ENCODE results near the gene DGLUCY.

DGLUCY gene

GRCh38 chr14:91152499-91152898 is 38.6 kb downstream of the DGLUCY start:
- no peak for ATAC-seq
- no peak for TF ChIP-seq CSDC2 (CRISPR knock-in tag; IDR thresholded peaks at IDR 0.05)
- no peak for TF ChIP-seq ESRRG (CRISPR knock-in tag; IDR thresholded peaks at IDR 0.05)
- no peak for TF ChIP-seq RARB (CRISPR knock-in tag; IDR thresholded peaks at IDR 0.05)
- no peak for TF ChIP-seq OSR1 (CRISPR knock-in tag; IDR thresholded peaks at IDR 0.05)
- no peak for TF ChIP-seq SNAI2 (CRISPR knock-in tag; IDR thresholded peaks at IDR 0.05)
- no peak for TF ChIP-seq ZFP30 (CRISPR knock-in tag; IDR thresholded peaks at IDR 0.05)
- no peak for TF ChIP-seq ARNTL (CRISPR knock-in tag; IDR thresholded peaks at IDR 0.05; ENCODE audit: borderline replicate concordance, low read depth)
- no peak for TF ChIP-seq TCF4 (CRISPR knock-in tag; IDR thresholded peaks at IDR 0.05; ENCODE audit: borderline replicate concordance)
- TF ChIP-seq ZNF8 (CRISPR knock-in tag; IDR thresholded peaks at IDR 0.05): no peak
- TF ChIP-seq PPARA (CRISPR knock-in tag; IDR thresholded peaks at IDR 0.05; ENCODE audit: borderline replicate concordance): no peak
- no peak for TF ChIP-seq TSHZ2 (CRISPR knock-in tag; IDR thresholded peaks at IDR 0.05)
- TF ChIP-seq ISL1 (CRISPR knock-in tag; IDR thresholded peaks at IDR 0.05): no peak
- no peak for TF ChIP-seq BACH2 (CRISPR knock-in tag; IDR thresholded peaks at IDR 0.05; ENCODE audit: borderline replicate concordance)
- no peak for TF ChIP-seq ZNF70 (CRISPR knock-in tag; IDR thresholded peaks at IDR 0.05)
- no peak for TF ChIP-seq GLIS3 (CRISPR knock-in tag; IDR thresholded peaks at IDR 0.05)
- no peak for TF ChIP-seq POU6F1 (CRISPR knock-in tag; IDR thresholded peaks at IDR 0.05; ENCODE audit: borderline replicate concordance, low read depth)
- no peak for TF ChIP-seq ZNF565 (CRISPR knock-in tag; conservative IDR thresholded peaks at IDR 0.05; ENCODE audit: low read depth)

- TF ChIP-seq GLIS3 (CRISPR knock-in tag; IDR thresholded peaks at IDR 0.05) (no peak), PPARA (CRISPR knock-in tag; IDR thresholded peaks at IDR 0.05; ENCODE audit: borderline replicate concordance) (no peak), POU6F1 (CRISPR knock-in tag; IDR thresholded peaks at IDR 0.05; ENCODE audit: borderline replicate concordance, low read depth) (no peak), PATZ1 (CRISPR knock-in tag; IDR thresholded peaks at IDR 0.05; ENCODE audit: borderline replicate concordance) (no peak), TSHZ2 (CRISPR knock-in tag; IDR thresholded peaks at IDR 0.05) (no peak), TCF4 (CRISPR knock-in tag; IDR thresholded peaks at IDR 0.05; ENCODE audit: borderline replicate concordance) (no peak), RARB (CRISPR knock-in tag; IDR thresholded peaks at IDR 0.05) (no peak), CREB5 (CRISPR knock-in tag; IDR thresholded peaks at IDR 0.05; ENCODE audit: low read depth) (no peak), CSDC2 (CRISPR knock-in tag; IDR thresholded peaks at IDR 0.05) (no peak), OSR1 (CRISPR knock-in tag; IDR thresholded peaks at IDR 0.05) (no peak)
- no peak for ATAC-seq
These were observed 39.5 kb downstream of the DGLUCY start for GRCh38 chr14:91153360-91153759.

Data from SK-N-SH treated with all-trans-retinoic acid at 6 μM for 48 hours (cell line).